K562 (cell line): Measurements from ENCODE around the gene RNF181. TPM values are rescaled to one million over a fixed set of nuclear protein-coding genes. Genes with fewer than 3 reads are reported as not detected.
A peak's percentile ranks its signal among the peaks of the same experiment; 100 is the strongest.

Experiments used
- CBX3 ChIP-seq, 2 experiments: IDR thresholded peaks; 1 replicate in 1 of 2; 2 replicates in 1 of 2; pipeline ENCODE4 v1.6.1; 2012; ENCODE audit warnings: inconsistent platforms in 2 of 2, low read length in 2 of 2, borderline replicate concordance in 1 of 2, control low read depth in 1 of 2
- CEBPB ChIP-seq: fragments of 450-650 bp; IDR thresholded peaks from 2 replicates; pipeline ENCODE4 v1.6.1; 2016; ENCODE audit warnings: missing genetic modification characterization, missing compliant biosample characterization
- EGR1 ChIP-seq: fragments of 450-650 bp; conservative IDR thresholded peaks from 2 replicates; pipeline ENCODE4 v1.6.1; 2017; ENCODE audit warnings: mild to moderate bottlenecking
- FOXA3 ChIP-seq, 2 experiments: fragments of 450-650 bp in 1 of 2; sonication (generic) in 1 of 2; formaldehyde crosslinking; IDR thresholded peaks in 1 of 2; conservative IDR thresholded peaks in 1 of 2; 2 replicates each; pipeline versions ENCODE4 v1.4.0 to v1.8.0; 2020 to 2022; ENCODE audit warnings: mild to moderate bottlenecking in 2 of 2, missing genetic modification reagents in 1 of 2
- HSF4 ChIP-seq: fragments of 250-450 bp; sonication (Bioruptor Pico); IDR thresholded peaks from 2 replicates; pipeline ENCODE4 v2.1.2; 2022; ENCODE audit warnings: mild to moderate bottlenecking, moderate library complexity, borderline replicate concordance
- JUN ChIP-seq, 2 experiments: sonication (generic) in 1 of 2; formaldehyde crosslinking in 1 of 2; IDR thresholded peaks; 2 replicates each; pipeline versions ENCODE4 v1.6.1 to v1.8.0; 2012 to 2022; ENCODE audit warnings: borderline replicate concordance in 2 of 2, mild to moderate bottlenecking in 2 of 2, improper control_type of control experiment in 1 of 2, low read depth in 1 of 2, low read length in 1 of 2, missing genetic modification reagents in 1 of 2
- JUND ChIP-seq, 2 experiments: IDR thresholded peaks; 2 replicates in 1 of 2; 3 replicates in 1 of 2; pipeline ENCODE4 v1.6.1; 2011; ENCODE audit warnings: borderline replicate concordance in 2 of 2, low read depth in 2 of 2, low read length in 2 of 2, improper control_type of control experiment in 1 of 2, missing biosample characterization in 1 of 2, missing genetic modification characterization in 1 of 2, missing genetic modification reagents in 1 of 2
- KAT8 ChIP-seq: fragments of 450-650 bp; IDR thresholded peaks from 2 replicates; pipeline ENCODE4 v1.6.1; 2016; ENCODE audit warnings: low read depth, mild to moderate bottlenecking
- RAD21 ChIP-seq, 2 experiments: fragments of 250-450 bp in 1 of 2; fragments of 450-650 bp in 1 of 2; sonication (Bioruptor Pico) in 1 of 2; formaldehyde crosslinking in 1 of 2; IDR thresholded peaks in 1 of 2; conservative IDR thresholded peaks in 1 of 2; 2 replicates each; pipeline versions ENCODE4 v1.4.0 to v1.8.0; 2020 to 2022; ENCODE audit warnings: mild to moderate bottlenecking in 2 of 2, moderate library complexity in 1 of 2
- RBFOX2 ChIP-seq: fragments of 200-400 bp; formaldehyde crosslinking; IDR thresholded peaks from 2 replicates; pipeline ENCODE4 v1.6.1; 2017; ENCODE audit warnings: low read depth, mild to moderate bottlenecking, low read length, moderate library complexity
- RBM17 ChIP-seq: fragments of 200-400 bp; formaldehyde crosslinking; IDR thresholded peaks from 2 replicates; pipeline ENCODE4 v1.6.1; 2017; ENCODE audit warnings: low read depth, mild to moderate bottlenecking, low read length, borderline replicate concordance
- TOE1 ChIP-seq, 2 experiments: fragments of 450-650 bp in 1 of 2; sonication (generic) in 1 of 2; formaldehyde crosslinking in 1 of 2; IDR thresholded peaks; 2 replicates each; pipeline versions ENCODE4 v1.7.1 to v1.8.0; 2016 to 2022; ENCODE audit warnings: borderline replicate concordance in 2 of 2, mild to moderate bottlenecking in 2 of 2, antibody characterized with exemption in 1 of 2, inconsistent platforms in 1 of 2, low read depth in 1 of 2, missing genetic modification reagents in 1 of 2, moderate library complexity in 1 of 2
- ZC3H4 ChIP-seq: sonication (generic); formaldehyde crosslinking; IDR thresholded peaks from 2 replicates; pipeline ENCODE4 v1.9.0; 2021; ENCODE audit warnings: missing genetic modification reagents, borderline replicate concordance
- ZNF23 ChIP-seq: fragments of 250-450 bp; sonication (Bioruptor Pico); IDR thresholded peaks from 2 replicates; pipeline ENCODE4 v1.4.0; 2020; ENCODE audit warnings: mild to moderate bottlenecking
- ZZZ3 ChIP-seq: fragments of 450-650 bp; IDR thresholded peaks from 2 replicates; pipeline ENCODE4 v1.6.1; 2016; ENCODE audit warnings: antibody characterized with exemption, mild to moderate bottlenecking, moderate library complexity
- polyA plus RNA-seq, 8 experiments: library from polyadenylated mRNA; depleted of rRNA in 4 of 8; stranded (reverse) in 5 of 8; unstranded in 3 of 8; fragments of >200 nt; fragmentation: Nextera tagmentation in 2 of 8; fragmentation: Illumina TruSeq in 1 of 8; extraction: Ambion mirVana in 2 of 8; extraction: Trizol in 1 of 8; gene quantifications; 2 replicates each; pipeline versions ENCODE4 v1.2.1 to v1.2.3, GENCODE V29; 2011 to 2014; ENCODE audit warnings: inconsistent platforms in 1 of 8, missing spikeins in 1 of 8
- total RNA-seq, 7 experiments: library from RNA; depleted of rRNA in 6 of 7; stranded (reverse); fragments of >200 nt in 6 of 7; fragmentation: Illumina TruSeq in 2 of 7; extraction: Trizol in 2 of 7; gene quantifications; 2 replicates each; pipeline versions ENCODE4 v1.2.1 to v1.2.3, GENCODE V29; 2011 to 2021; ENCODE audit warnings: low replicate concordance in 1 of 7
- TF ChIP-seq, protein P1 (sequence below): IDR thresholded peaks from 2 replicates; pipeline ENCODE4 v1.6.1; 2012; ENCODE audit warnings: low read depth, low read length, improper control_type of control experiment, borderline replicate concordance
- TF ChIP-seq, protein P2 (sequence below): fragments of 250-450 bp; sonication (Bioruptor Pico); IDR thresholded peaks from 2 replicates; pipeline ENCODE4 v1.8.0; 2022; ENCODE audit warnings: moderate library complexity, mild to moderate bottlenecking, inconsistent platforms
- TF ChIP-seq, protein P3 (sequence below): sonication (generic); formaldehyde crosslinking; IDR thresholded peaks from 2 replicates; pipeline ENCODE4 v1.4.0; 2020; ENCODE audit warnings: mild to moderate bottlenecking, missing genetic modification reagents

RNF181 gene
- total and polyA plus RNA-seq, 9 of the 15 experiments (the other 6 are each of a cell fraction or from before 2014, with no cell fraction given): 139 to 492 (median 253) TPM

DNA sequence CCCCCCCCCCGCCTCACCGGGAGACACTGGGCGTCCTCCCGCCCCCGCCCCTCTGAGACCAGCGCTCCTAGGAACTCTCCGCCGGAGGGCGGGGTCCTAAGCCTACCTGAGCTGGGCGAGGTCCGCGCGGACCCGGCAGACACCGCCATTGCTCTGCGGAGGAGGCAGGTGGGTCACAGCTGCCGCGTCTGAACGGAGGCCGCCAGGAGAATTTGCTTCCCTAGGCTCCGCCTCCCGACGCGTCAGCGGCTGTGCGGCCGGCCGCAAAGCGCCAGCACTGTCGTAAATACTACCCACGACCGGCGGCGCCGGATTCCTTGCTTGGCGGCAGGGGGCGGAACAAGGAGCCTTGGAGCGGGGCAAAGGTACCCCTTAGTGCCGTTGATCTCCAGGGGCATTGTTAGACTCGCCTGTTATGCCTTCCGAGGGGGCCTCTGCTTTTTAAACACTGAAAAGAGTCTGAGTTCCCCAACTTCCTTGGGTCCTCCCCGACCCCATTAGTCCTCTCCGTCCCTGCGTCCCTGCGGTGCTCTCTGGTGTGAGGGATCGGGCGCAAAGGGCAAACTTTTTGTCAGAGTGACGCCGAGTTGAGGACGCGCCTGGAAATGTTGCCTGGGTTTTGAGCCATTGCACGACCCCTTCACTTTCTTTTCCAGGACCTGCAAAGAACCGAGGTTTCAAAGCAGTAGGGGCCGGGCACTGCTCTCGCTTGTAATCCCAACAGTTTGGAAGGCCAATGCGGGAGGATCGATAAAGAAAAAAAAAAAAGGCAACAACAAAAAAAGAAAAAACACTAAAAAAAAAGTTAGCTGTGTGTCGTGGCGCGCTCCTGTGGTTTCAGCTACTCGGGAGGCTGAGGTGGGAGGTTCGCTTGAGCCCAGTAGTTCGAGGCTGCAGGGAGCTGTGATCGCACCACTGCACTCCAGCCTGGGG, 34.0 kb upstream of the RNF181 start, which contains the start of gene GGCX (continued):
- TF ChIP-seq JUN (IDR thresholded peaks at IDR 0.05; ENCODE audit: borderline replicate concordance, low read depth, low read length) (0 out of 2 replicates have a peak, but pooled peaks have one; percentile 6), JUN (CRISPR knock-in tag; IDR thresholded peaks at IDR 0.05; ENCODE audit: borderline replicate concordance) (no peak), CBX3 (IDR thresholded peaks at IDR 0.05; ENCODE audit: borderline replicate concordance in 1 of 2, low read length in 2 of 2) (no peak; a peak in 1 of 3 replicates), ZZZ3 (no peak), FOXA3 (CRISPR knock-in tag; conservative IDR thresholded peaks at IDR 0.05 in 1 of 2, IDR thresholded peaks at IDR 0.05 in 1 of 2) (no peak), EGR1 (peak; percentile 72), CEBPB (tag) (no peak), KAT8 (no peak), ZC3H4 (CRISPR knock-in tag) (no peak), RBM17 (no peak), RBFOX2 (peak; percentile 93), RAD21 (CRISPR knock-in tag; conservative IDR thresholded peaks at IDR 0.05 in 1 of 2, IDR thresholded peaks at IDR 0.05 in 1 of 2) (peak in 1 of 2 experiments; percentile 8; a peak in 1 of 4 replicates), HSF4 (no peak), ZNF23 (CRISPR knock-in tag) (no peak), TOE1 (IDR thresholded peaks at IDR 0.05; ENCODE audit: borderline replicate concordance) (no peak; the same call in 1 of the 2 replicates), TOE1 (CRISPR knock-in tag; IDR thresholded peaks at IDR 0.05; ENCODE audit: borderline replicate concordance, low read depth) (no peak), JUND (IDR thresholded peaks at IDR 0.05; ENCODE audit: borderline replicate concordance, low read depth, low read length) (peak; percentile 73), JUND (tag; IDR thresholded peaks at IDR 0.05; ENCODE audit: borderline replicate concordance, low read depth, low read length) (no peak; the same call in 2 of the 3 replicates)
- TF ChIP-seq, protein P1, sequence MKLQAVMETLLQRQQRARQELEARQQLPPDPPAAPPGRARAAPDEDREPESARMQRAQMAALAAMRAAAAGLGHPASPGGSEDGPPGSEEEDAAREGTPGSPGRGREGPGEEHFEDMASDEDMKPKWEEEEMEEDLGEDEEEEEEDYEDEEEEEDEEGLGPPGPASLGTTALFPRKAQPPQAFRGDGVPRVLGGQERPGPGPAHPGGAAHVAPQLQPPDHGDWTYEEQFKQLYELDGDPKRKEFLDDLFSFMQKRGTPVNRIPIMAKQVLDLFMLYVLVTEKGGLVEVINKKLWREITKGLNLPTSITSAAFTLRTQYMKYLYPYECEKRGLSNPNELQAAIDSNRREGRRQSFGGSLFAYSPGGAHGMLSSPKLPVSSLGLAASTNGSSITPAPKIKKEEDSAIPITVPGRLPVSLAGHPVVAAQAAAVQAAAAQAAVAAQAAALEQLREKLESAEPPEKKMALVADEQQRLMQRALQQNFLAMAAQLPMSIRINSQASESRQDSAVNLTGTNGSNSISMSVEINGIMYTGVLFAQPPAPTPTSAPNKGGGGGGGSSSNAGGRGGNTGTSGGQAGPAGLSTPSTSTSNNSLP: no peak
- TF ChIP-seq, protein P2, sequence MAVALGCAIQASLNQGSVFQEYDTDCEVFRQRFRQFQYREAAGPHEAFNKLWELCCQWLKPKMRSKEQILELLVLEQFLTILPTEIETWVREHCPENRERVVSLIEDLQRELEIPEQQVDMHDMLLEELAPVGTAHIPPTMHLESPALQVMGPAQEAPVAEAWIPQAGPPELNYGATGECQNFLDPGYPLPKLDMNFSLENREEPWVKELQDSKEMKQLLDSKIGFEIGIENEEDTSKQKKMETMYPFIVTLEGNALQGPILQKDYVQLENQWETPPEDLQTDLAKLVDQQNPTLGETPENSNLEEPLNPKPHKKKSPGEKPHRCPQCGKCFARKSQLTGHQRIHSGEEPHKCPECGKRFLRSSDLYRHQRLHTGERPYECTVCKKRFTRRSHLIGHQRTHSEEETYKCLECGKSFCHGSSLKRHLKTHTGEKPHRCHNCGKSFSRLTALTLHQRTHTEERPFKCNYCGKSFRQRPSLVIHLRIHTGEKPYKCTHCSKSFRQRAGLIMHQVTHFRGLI (CRISPR knock-in tag): no peak
- TF ChIP-seq, protein P3, sequence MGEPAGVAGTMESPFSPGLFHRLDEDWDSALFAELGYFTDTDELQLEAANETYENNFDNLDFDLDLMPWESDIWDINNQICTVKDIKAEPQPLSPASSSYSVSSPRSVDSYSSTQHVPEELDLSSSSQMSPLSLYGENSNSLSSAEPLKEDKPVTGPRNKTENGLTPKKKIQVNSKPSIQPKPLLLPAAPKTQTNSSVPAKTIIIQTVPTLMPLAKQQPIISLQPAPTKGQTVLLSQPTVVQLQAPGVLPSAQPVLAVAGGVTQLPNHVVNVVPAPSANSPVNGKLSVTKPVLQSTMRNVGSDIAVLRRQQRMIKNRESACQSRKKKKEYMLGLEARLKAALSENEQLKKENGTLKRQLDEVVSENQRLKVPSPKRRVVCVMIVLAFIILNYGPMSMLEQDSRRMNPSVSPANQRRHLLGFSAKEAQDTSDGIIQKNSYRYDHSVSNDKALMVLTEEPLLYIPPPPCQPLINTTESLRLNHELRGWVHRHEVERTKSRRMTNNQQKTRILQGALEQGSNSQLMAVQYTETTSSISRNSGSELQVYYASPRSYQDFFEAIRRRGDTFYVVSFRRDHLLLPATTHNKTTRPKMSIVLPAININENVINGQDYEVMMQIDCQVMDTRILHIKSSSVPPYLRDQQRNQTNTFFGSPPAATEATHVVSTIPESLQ (CRISPR knock-in tag): peak; percentile 31; the same call in 1 of the 2 replicates
